AG09309 (cell line): Measurements from ENCODE around the gene WARS2.
A peak's percentile ranks its signal among the peaks of the same experiment; 100 is the strongest.

ENCODE experiments used
- DNase-seq: peaks from one replicate; pipeline ENCODE4 v3.0.0-alpha.2; 2010; ENCODE audit warnings: low read depth
- H3K4me3 ChIP-seq: 2 replicates; pipeline ENCODE4 v1.5.1; 2011; ENCODE audit warnings: mild to moderate bottlenecking, low read depth, low read length, moderate library complexity; ENCODE audit not compliant: control insufficient read depth
- CTCF ChIP-seq: IDR thresholded peaks from 2 replicates; pipeline ENCODE4 v1.5.1; 2011; ENCODE audit warnings: mild to moderate bottlenecking, low read depth, low read length, inconsistent platforms; ENCODE audit not compliant: insufficient read depth, control insufficient read depth; ENCODE audit errors: missing control alignments

WARS2 gene

GRCh38 chr1:119103764-119104163, 36.7 kb downstream of the WARS2 start:
- no peak for DNase-seq
- no peak overlapping the region for H3K4me3 ChIP-seq
- no peak for TF ChIP-seq CTCF

- DNase-seq, result no peak
- no peak overlapping the region for H3K4me3 ChIP-seq
- TF ChIP-seq CTCF, result no peak
These were observed 38.4 kb downstream of the WARS2 start for GRCh38 chr1:119102051-119102450.

GRCh38 chr1:119101563-119101962, 38.9 kb downstream of the WARS2 start:
- DNase-seq, result peak; percentile 54
- H3K4me3 ChIP-seq, result no peak overlapping the region
- no peak for TF ChIP-seq CTCF

- no peak for DNase-seq
- TF ChIP-seq CTCF, result no peak
- no peak overlapping the region for H3K4me3 ChIP-seq
These were observed 40.7 kb downstream of the WARS2 start for GRCh38 chr1:119099775-119100174.

GRCh38 chr1:119097380-119097779, 43.1 kb downstream of the WARS2 start:
- peak; percentile 18 for DNase-seq
- no peak for TF ChIP-seq CTCF
- H3K4me3 ChIP-seq, result no peak overlapping the region

- TF ChIP-seq CTCF, result no peak
- DNase-seq, result no peak
- no peak overlapping the region for H3K4me3 ChIP-seq
These were observed 46.7 kb downstream of the WARS2 start for GRCh38 chr1:119093721-119094120.

- H3K4me3 ChIP-seq, result no peak overlapping the region
- no peak for DNase-seq
- no peak for TF ChIP-seq CTCF
These were observed 48.8 kb downstream of the WARS2 start for GRCh38 chr1:119091618-119092017.
